NCI-H128 (cell line): ENCODE results near the gene ATAD3C.
"Not testable (repeated sequence)": the region's sequence is repeated elsewhere in the genome, so short reads cannot be mapped to it uniquely, and the experiment has no call there.

Source experiments
- DNase-seq: peaks from one replicate; lab custom pipeline; 2025; ENCODE audit not compliant: unreplicated experiment; lab: John Stamatoyannopoulos, UW

ATAD3C gene

DNA sequence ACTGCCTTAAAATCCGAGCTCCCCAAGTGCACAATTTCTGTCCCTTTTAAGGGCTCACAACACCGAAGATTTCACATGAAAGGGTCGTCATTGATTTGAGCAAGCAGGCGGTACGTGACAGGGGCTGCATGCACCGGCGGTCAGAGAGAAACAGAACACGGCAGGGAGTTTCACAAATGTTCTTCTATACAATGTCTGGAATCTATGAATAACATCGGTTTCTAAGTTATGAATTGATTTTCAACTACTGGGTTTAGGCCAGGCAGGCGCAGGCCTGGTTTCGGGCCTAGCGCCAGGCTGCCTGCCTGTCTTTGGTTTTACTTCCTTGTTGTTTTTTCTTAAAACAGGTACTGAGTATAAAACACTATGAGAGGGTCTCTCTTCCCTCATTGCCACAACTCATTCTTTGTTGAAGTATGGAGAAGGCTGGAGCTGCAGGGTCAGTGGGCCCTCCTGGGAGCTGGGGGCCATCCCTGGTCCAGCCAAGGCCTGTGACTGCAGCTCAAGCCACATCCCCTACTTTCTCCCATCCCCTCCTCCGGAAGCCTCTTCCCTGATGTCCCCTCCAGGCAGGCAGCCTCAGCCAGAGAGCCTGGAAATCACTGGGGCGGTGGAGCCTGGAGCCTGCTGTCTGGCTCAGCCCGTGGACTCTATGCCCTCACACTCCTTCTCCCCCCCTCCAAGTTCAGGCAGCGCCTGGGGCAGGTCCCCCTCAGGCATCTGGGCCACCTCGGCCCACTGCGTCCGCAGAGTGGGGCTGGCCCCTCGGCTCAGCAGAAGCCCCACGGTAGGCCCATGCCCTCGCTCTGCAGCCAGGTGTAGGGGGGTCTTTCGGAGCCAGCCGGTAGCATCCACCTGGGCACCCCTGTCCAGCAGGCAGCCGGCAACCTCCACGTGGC is 30.8 kb upstream of the ATAD3C start:
- DNase-seq: no peak

DNA sequence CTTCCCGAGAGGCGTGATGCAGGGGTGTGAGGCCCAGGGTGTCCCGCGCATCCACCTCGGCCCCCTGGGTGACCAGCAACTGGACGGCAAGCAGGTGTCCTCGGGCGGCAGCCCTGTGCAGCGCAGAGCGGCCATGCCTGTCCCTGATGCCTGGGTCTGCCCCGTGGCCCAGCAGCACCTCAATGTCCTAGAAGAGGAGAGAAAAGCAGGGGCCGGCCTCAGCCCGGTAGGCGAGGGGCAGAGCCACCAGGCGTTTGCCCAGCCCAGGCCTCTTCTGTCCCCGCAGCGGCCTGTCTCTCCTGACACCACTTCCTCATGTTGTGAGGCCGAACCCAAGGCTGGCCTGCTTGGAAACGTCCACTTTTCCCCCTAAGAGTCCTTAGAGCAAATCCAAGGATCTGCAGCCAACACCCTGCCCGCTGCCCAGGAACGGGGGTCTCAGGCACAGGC is 30.1 kb upstream of the ATAD3C start:
- DNase-seq: no peak

DNA sequence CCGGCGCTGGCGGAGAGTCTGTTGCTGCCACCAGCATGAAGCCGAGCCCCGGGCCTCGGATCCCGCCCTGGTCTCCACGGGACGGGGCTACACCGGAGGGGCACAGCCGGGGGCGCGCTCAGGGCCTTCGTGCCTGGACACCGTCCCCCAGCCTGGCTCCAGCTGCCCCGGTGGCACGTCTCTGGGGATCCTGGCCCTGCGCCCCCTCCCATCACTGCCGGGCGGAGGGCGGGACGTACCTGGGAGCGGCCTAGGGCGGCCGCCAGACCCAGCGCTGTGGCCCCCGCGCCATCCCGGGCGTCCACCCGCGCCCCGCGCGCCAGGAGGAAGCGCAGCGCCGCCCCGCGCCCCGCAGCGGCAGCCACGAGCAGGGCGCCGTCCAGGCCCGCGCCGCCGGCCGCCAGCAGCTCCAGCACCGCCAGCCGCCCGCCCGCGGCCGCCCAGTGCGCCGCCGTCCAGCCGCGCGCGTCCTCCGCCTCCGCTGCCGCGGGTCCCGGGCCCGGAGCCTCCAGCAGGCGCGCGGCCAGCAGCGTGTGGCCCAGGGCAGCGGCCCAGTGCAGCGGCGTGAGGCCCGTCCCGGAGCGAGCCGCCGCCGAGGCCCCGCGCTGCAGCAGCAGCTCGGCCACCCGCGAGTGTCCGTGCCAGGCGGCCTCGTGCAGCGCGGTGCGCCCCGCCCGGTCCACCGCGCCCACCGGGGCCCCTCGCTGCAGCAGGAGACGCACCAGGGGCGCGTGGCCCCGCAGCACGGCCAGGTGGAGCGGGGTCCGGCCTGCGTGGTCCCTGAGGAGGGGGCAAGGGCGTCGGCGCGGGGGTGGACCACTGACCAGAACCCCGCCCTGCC is 29.5 kb upstream of the ATAD3C start:
- DNase-seq: no peak

DNA sequence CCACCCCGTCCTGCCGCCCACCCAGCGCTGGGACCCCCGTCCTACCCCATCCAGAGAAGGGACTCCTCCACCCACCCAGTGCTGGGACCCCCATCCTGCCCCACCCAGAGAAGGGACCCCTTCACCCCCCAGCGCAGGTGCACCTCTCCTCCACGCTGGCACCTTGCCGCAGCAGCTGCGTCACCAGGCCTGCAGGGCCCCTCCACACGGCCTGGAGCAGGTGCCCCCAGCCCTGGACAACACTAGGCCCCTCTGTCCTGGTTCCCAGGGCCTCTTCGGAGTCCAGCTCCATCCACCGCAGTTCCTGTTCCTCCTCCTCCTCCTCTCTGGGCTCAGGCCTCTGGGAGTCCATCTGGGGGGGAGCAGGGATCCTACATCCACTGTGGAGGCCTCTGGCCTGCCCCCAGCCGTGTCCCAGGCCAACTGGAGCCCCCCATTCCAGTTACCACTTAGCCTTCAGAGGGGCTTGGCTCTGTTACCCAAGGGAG is 28.8 kb upstream of the ATAD3C start:
- DNase-seq: no peak

DNA sequence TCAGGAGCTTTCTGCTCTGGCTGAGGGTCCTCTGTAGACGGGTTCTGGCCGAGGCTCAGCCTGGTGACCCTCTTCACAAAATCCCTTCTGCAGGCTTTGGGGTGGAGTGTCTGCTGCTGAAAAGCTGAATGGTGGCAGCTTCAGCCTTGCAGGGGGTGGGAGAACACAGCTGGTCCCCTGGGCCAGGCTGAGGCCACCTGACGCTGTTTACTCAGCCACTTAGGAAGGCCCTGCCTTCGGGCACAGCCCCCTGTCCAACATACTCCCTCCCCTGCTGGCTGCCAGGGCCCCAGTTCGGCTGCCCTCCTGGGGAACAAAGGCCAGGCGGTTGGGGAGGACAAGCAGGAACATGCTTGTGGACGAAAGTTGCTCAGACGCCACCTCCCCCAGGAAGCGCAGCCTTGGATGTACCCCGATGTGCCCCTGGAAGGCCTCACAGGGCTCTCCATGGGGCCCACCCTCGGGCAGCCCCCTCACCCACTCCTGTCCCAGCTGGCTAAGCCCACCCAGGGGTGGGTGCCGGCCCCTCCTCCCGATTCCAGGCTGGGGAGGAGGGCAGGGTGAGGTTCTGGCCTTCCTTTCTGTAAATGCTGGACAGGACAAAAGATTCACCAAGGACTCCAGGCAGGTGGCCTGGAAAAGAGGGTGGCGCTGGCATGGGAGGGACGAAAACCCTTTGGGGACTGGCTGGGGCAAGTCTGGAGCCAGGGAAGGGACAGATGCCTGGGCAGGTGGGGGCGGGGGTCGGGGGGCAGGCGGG is 28.2 kb upstream of the ATAD3C start, which contains the start of gene ANKRD65:
TSS of gene ANKRD65 (minus strand) at position 130 of the 760 bp plus-strand sequence. CDS start 271 bp downstream, outside the sequence.
- no peak for DNase-seq

GRCh38 chr1:1421907-1422464 is 27.5 kb upstream of the ATAD3C start:
- DNase-seq: no peak

- no peak for DNase-seq
Observed at GRCh38 chr1:1422465-1423244, 26.8 kb upstream of the ATAD3C start.

- no peak for DNase-seq
Observed at GRCh38 chr1:1423245-1423597, 26.3 kb upstream of the ATAD3C start.

GRCh38 chr1:1424707-1425106 is 24.8 kb upstream of the ATAD3C start:
- no peak for DNase-seq

- no peak for DNase-seq
Observed at GRCh38 chr1:1425426-1425752, 24.1 kb upstream of the ATAD3C start.

- no peak for DNase-seq
Observed at GRCh38 chr1:1425753-1426495, 23.6 kb upstream of the ATAD3C start.

DNA sequence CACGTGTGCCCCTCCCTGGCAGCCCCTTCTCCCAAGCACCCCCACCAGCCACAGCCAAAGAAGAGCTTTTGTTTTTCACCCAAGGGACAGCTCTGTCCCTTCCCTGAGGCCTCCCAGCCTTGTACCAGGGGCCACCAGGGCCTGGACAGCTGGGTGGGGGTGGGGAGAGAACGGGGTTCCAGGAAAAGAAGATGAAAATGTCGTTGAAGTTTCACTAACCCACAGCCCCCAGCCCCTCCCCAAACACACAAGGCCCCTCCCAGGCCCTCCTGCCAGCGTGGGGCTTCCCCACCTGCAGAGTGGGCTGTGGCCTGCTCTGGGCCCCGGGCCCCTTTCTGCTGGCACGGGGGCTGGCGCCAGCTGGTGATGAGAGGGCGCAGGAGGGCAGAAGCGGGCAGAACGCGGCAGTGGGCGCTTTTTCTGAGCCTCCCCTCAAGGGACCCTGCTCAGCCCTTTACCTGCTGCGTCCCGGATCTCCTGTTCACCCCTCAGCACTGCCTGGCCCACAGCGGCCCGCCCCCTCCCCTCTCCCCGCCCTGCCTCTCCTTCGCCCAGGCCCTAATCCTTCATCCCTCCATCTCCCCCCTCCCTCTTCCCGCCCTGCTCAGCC is 22.9 kb upstream of the ATAD3C start:
- DNase-seq: no peak

DNA sequence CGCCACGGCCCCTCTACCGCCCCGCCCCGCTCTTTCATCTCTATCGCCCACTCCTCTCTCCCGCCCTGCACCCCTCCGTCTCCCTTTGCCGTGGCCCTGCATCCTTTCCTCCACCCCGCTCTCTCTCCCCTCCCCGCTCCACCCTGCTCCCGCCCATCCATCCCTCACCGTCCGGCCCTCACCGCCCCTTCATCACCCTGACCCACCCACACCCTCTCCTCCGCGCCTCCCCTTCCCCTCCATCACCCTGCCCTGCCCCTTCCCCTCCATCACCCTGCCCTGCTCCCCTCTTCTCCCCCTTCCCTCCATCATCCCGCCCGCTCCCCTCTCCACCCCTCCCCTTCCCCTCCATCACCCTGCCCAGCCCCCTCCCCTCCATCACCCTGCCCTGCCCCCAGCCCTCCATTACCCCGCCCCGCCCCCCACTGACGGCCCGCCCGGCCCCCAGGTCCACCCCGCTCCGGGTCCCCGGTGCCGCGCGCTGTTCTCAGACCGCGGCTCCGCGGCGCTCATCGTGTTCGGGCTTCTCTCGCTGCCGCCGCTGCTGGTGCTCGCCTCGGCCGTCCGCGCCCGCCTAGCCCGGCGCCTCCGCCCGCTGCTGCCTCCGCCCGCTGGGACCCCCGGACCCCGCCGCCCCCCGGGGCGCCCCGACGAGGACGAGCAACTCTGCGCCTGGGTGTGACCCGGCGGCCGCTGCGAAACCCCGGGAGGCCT is 22.2 kb upstream of the ATAD3C start:
- no peak for DNase-seq

- no peak for DNase-seq
Observed at GRCh38 chr1:1427820-1428148, 21.7 kb upstream of the ATAD3C start.

DNA sequence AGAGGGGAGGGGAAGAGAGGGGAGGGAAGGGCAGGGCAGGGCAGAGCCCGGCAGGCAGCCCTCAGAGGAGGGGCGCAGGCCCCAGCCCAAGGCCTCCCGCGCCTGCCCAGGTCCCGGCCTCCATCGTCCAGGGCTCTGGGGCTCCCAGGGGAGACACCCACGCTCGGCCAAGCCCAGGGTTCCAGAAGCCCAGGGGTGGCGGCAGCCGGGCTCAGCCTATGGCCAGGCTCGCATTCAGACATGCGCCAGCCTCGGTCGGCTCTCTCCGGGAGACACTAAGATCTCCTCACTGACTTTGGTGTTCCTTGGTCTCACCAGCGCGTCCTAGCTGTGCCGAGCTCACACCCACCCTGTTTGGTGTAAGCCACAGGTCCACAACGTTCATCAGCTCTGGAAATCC is 21.3 kb upstream of the ATAD3C start:
- no peak for DNase-seq

- DNase-seq: not testable (repeated sequence)
Observed at GRCh38 chr1:1428967-1429366, 20.5 kb upstream of the ATAD3C start.

DNA sequence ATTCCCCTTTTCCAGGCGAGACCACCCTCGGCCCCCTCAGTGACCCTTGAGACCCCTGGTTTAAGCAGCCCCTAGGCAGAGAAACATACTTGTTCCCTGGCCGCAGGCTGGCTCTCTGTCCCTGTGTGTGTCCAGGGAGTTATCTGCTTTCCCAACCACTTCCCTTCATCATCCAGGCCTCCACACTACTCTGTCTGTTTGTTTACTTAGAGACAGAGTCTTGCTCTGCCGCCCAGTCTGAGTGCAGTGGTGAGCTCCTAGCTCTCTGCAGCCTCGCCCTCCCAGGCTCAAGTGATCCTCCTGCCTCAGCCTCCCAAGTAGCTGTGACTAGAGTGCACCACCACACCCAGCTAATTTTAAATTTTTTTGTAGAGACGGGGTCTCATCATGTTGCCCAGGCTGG is 19.8 kb upstream of the ATAD3C start:
- DNase-seq: no peak
